RWPE2 (cell line): ENCODE measurements around the gene BATF2.

ENCODE experiments used
- ATAC-seq: fragments of 200-7000 bp; cut with Tn5 transposase; 3 replicates; pipeline ENCODE4 v1.9.1; 2021; ENCODE audit warnings: low read depth
- DNase-seq: peaks from one replicate; pipeline ENCODE4 v3.0.0-alpha.2; 2020; ENCODE audit warnings: low spot score
- H3K27ac ChIP-seq: fragments of 450-650 bp; 2 replicates; pipeline ENCODE4 v1.5.1; 2017; ENCODE audit warnings: mild to moderate bottlenecking; ENCODE audit not compliant: poor library complexity, severe bottlenecking
- H3K27me3 ChIP-seq: fragments of 250-450 bp; sonication (Bioruptor Pico); 2 replicates; pipeline ENCODE4 v1.5.1; 2021; ENCODE audit warnings: mild to moderate bottlenecking, moderate library complexity; ENCODE audit not compliant: insufficient read depth, poor library complexity, severe bottlenecking
- H3K36me3 ChIP-seq: fragments of 250-450 bp; sonication (Bioruptor Pico); 2 replicates; pipeline ENCODE4 v1.5.1; 2020; ENCODE audit warnings: low read depth, mild to moderate bottlenecking, moderate library complexity
- H3K4me1 ChIP-seq: fragments of 250-450 bp; sonication (Bioruptor Pico); 2 replicates; pipeline ENCODE4 v1.5.1; 2021; ENCODE audit warnings: mild to moderate bottlenecking, moderate library complexity; ENCODE audit not compliant: insufficient read depth, poor library complexity, severe bottlenecking
- H3K4me3 ChIP-seq: fragments of 250-450 bp; sonication (Bioruptor Pico); 2 replicates; pipeline ENCODE4 v1.5.1; 2021; ENCODE audit warnings: mild to moderate bottlenecking, moderate library complexity; ENCODE audit not compliant: severe bottlenecking
- H3K9me3 ChIP-seq: fragments of 250-450 bp; sonication (Bioruptor Pico); 2 replicates; pipeline ENCODE4 v1.5.1; 2021; ENCODE audit warnings: mild to moderate bottlenecking, moderate library complexity; ENCODE audit not compliant: severe bottlenecking
- CTCF ChIP-seq: fragments of 450-650 bp; IDR thresholded peaks from one replicate; pipeline ENCODE4 v1.5.1; 2017; ENCODE audit warnings: mild to moderate bottlenecking, moderate library complexity; ENCODE audit not compliant: poor library complexity, severe bottlenecking

Gene BATF2

GRCh38 chr11:64959498-64959897 lies 37.3 kb downstream of the BATF2 start:
- ATAC-seq: no peak
- TF ChIP-seq CTCF: no peak

GRCh38 chr11:64954201-64954600 lies 42.6 kb downstream of the BATF2 start:
- ATAC-seq: no peak

More at GRCh38 chr11:64959498-64959897, 37.3 kb downstream of the BATF2 start:
- Histone ChIP-seq H3K27ac (no peak overlapping the region), H3K27me3 (no peaks in the 10 kb centered on the region), H3K4me1 (peaks cover 6% of the 10 kb centered on the region), H3K4me3 (no peak overlapping the region), H3K36me3 (no peaks in the 10 kb centered on the region), H3K9me3 (no peaks in the 10 kb centered on the region)
- no peak for DNase-seq

DNA sequence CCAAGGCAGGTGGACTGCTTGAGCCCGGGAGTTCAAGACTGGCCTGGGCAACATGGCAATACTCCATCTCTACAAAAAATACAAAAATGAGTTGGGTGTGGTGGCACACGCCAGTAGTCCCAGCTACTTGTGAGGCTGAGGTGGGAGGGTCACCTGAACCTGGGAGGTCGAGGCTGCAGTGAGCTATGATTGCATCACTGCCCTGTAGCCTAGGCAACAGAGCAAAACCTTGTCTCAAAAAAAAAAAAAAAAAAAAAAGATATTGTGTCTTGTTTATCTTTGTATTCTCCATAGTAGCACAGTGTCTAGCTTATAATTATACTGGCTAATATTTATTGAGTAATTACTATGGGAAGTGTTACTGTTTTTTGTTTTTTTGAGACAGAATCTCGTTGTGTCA lies 45.2 kb downstream of the BATF2 start:
- TF ChIP-seq CTCF: no peak
- Histone ChIP-seq H3K27ac (no peak overlapping the region), H3K27me3 (no peaks in the 10 kb centered on the region), H3K36me3 (no peaks in the 10 kb centered on the region), H3K4me3 (no peak overlapping the region), H3K4me1 (no peaks in the 10 kb centered on the region), H3K9me3 (no peaks in the 10 kb centered on the region)
- no peak for DNase-seq
- no peak for ATAC-seq

More at GRCh38 chr11:64954201-64954600, 42.6 kb downstream of the BATF2 start:
- DNase-seq: no peak
- no peak overlapping the region for H3K27ac ChIP-seq
- no peaks in the 10 kb centered on the region for H3K9me3 ChIP-seq
- no peak for TF ChIP-seq CTCF
- no peaks in the 10 kb centered on the region for H3K27me3 ChIP-seq
- H3K36me3 ChIP-seq: no peaks in the 10 kb centered on the region
- H3K4me3 ChIP-seq: no peak overlapping the region
- H3K4me1 ChIP-seq: peaks cover under 1% of the 10 kb centered on the region

- Histone ChIP-seq H3K27me3 (no peaks in the 10 kb centered on the region), H3K4me1 (no peaks in the 10 kb centered on the region), H3K4me3 (no peak overlapping the region), H3K9me3 (no peaks in the 10 kb centered on the region), H3K36me3 (no peaks in the 10 kb centered on the region), H3K27ac (no peak overlapping the region)
- ATAC-seq (no peak), DNase-seq (no peak)
- no peak for TF ChIP-seq CTCF
These were observed 49.5 kb downstream of the BATF2 start for GRCh38 chr11:64947208-64947814.
